K562 (cell line): ENCODE results near the gene OR2H2. TPM values are rescaled to one million over a fixed set of nuclear protein-coding genes. Genes with fewer than 3 reads are reported as not detected.

Experiments
- ATAC-seq: fragments of 200-7000 bp; cut with Tn5 transposase; 3 replicates; pipeline ENCODE4 v1.9.1; 2020; ENCODE audit warnings: moderate library complexity
- BruUV-seq: library from RNA; stranded (reverse); fragments of 400-500 nt; replicated peaks from 2 replicates; lab custom pipeline; 2021; lab: Mats Ljungman, UMichigan
- CTCF ChIA-PET: fragments of 300-600 bp; formaldehyde crosslinking; extraction: SDS; loops from one replicate; lab custom pipeline; 2021; ENCODE audit warnings: low intra/inter-chr PET ratio; lab: Yijun Ruan, JAX
- POLR2A ChIA-PET: fragments of 300-600, 350-650 bp; sonication (Branson Sonifier 250); formaldehyde crosslinking; extraction: SDS; loops from one replicate; lab custom pipeline; 2021; ENCODE audit warnings: antibody characterized with exemption, inconsistent platforms; lab: Yijun Ruan, JAX
- DNase-seq, 4 experiments: peaks; one replicate each; pipeline versions ENCODE4 v3.0.0 to v3.0.0-alpha.2; 2011 to 2018; ENCODE audit warnings: low spot score in 3 of 4, mixed read lengths in 3 of 4; ENCODE audit errors: extremely low read depth in 1 of 4
- FAIRE-seq: peaks from 2 replicates; lab custom pipeline; 2011; peaks lifted over from hg19 to GRCh38; lab: Jason Lieb, UNC
- H2AFZ ChIP-seq: 2 replicates; pipeline ENCODE4 v1.6.0; 2011; ENCODE audit warnings: low read depth, low read length, control low read depth, inconsistent platforms
- H3K27ac ChIP-seq: fragments of 200-600 bp; 3 replicates; pipeline ENCODE4 v1.8.0; 2011; ENCODE audit warnings: low read depth, mild to moderate bottlenecking, control low read depth, inconsistent platforms, low read length, moderate library complexity, mixed read lengths; ENCODE audit errors: extremely low read depth
- H3K27me3 ChIP-seq, 2 experiments: fragments of 300-600 bp in 1 of 2; 2 replicates in 1 of 2; 3 replicates in 1 of 2; pipeline versions ENCODE4 v1.6.0 to v1.8.0; 2011; ENCODE audit warnings: inconsistent platforms in 2 of 2, low read length in 2 of 2, mild to moderate bottlenecking in 1 of 2, mixed read lengths in 1 of 2, moderate library complexity in 1 of 2; ENCODE audit not compliant: control insufficient read depth in 2 of 2, insufficient read depth in 2 of 2
- H3K36me3 ChIP-seq: fragments of 300-600 bp; 3 replicates; pipeline ENCODE4 v1.8.0; 2011; ENCODE audit warnings: mild to moderate bottlenecking, low read length, inconsistent platforms; ENCODE audit not compliant: control insufficient read depth, insufficient read depth
- H3K4me1 ChIP-seq, 2 experiments: fragments of 200-600 bp in 1 of 2; replicated peaks in 1 of 2; 2 replicates in 1 of 2; 3 replicates in 1 of 2; pipeline versions ENCODE4 v1.5.1 to v1.8.0; 2011; ENCODE audit warnings: inconsistent platforms in 2 of 2, low read length in 2 of 2, mild to moderate bottlenecking in 1 of 2, mixed read lengths in 1 of 2, moderate library complexity in 1 of 2; ENCODE audit not compliant: control insufficient read depth in 2 of 2, insufficient read depth in 2 of 2
- H3K4me2 ChIP-seq: 2 replicates; pipeline ENCODE4 v1.6.1; 2011; ENCODE audit warnings: low read length, control low read depth, inconsistent platforms, mixed read lengths; ENCODE audit not compliant: insufficient read depth
- H3K4me3 ChIP-seq: fragments of 200-600 bp; sonication (generic), shearing (Covaris generic); 2 replicates; pipeline ENCODE4 v1.5.1; 2016; ENCODE audit warnings: control low read depth, inconsistent platforms
- H3K79me2 ChIP-seq: fragments of 200-600 bp; 3 replicates; pipeline ENCODE4 v1.8.0; 2011; ENCODE audit warnings: low read length, inconsistent platforms; ENCODE audit not compliant: control insufficient read depth, insufficient read depth
- H3K9ac ChIP-seq, 2 experiments: 2 replicates each; pipeline versions ENCODE4 v1.6.0 to v1.6.1; 2011; ENCODE audit warnings: low read depth in 2 of 2, low read length in 2 of 2, control low read depth in 1 of 2, inconsistent platforms in 1 of 2, mild to moderate bottlenecking in 1 of 2, mixed read lengths in 1 of 2; ENCODE audit not compliant: insufficient read depth in 1 of 2
- H3K9me1 ChIP-seq: one replicate; pipeline ENCODE4 v1.6.0; 2011; ENCODE audit warnings: inconsistent platforms, mild to moderate bottlenecking, low read length, moderate library complexity; ENCODE audit not compliant: control insufficient read depth, insufficient read depth
- H3K9me3 ChIP-seq: replicated peaks from 2 replicates; pipeline ENCODE4 v1.5.1; 2011; ENCODE audit warnings: low read depth, low read length, inconsistent platforms; ENCODE audit not compliant: control insufficient read depth, insufficient read depth
- H4K20me1 ChIP-seq: replicated peaks from 2 replicates; pipeline ENCODE4 v1.6.1; 2011; ENCODE audit warnings: low read length, inconsistent platforms, mixed read lengths; ENCODE audit not compliant: control insufficient read depth, insufficient read depth
- EP300 ChIP-seq: IDR thresholded peaks from 2 replicates; pipeline ENCODE4 v1.6.1; 2012; ENCODE audit warnings: low read length, improper control_type of control experiment
- FIP1L1 ChIP-seq: fragments of 200-400 bp; formaldehyde crosslinking; IDR thresholded peaks from 2 replicates; pipeline ENCODE4 v1.6.1; 2018; ENCODE audit warnings: mild to moderate bottlenecking, low read depth, low read length; ENCODE audit not compliant: poor library complexity, severe bottlenecking
- HNRNPLL ChIP-seq: fragments of 200-400 bp; formaldehyde crosslinking; IDR thresholded peaks from 2 replicates; pipeline ENCODE4 v1.6.1; 2017; ENCODE audit warnings: low read length, low read depth, mild to moderate bottlenecking; ENCODE audit not compliant: poor library complexity, severe bottlenecking
- OTX1 ChIP-seq: fragments of 450-650 bp; formaldehyde crosslinking; IDR thresholded peaks from 2 replicates; pipeline ENCODE4 v1.4.0; 2022; ENCODE audit warnings: mild to moderate bottlenecking
- POLR3G ChIP-seq: IDR thresholded peaks from 2 replicates; pipeline ENCODE4 v1.6.1; 2011; ENCODE audit not compliant: insufficient read length, insufficient replicate concordance; ENCODE audit errors: extremely low read depth
- RBM39 ChIP-seq: fragments of 200-400 bp; formaldehyde crosslinking; optimal IDR thresholded peaks from 2 replicates; pipeline ENCODE3; 2018; ENCODE audit warnings: low read depth, low read length
- TAF9B ChIP-seq: fragments of 450-650 bp; IDR thresholded peaks from 2 replicates; pipeline ENCODE4 v1.6.1; 2018; ENCODE audit warnings: mild to moderate bottlenecking; ENCODE audit not compliant: partially characterized antibody
- ZBTB8A ChIP-seq: fragments of 450-650 bp; IDR thresholded peaks from 2 replicates; pipeline ENCODE4 v1.6.1; 2018; ENCODE audit warnings: mild to moderate bottlenecking, moderate library complexity; ENCODE audit not compliant: partially characterized antibody
- ZNF174 ChIP-seq: fragments of 250-450 bp; sonication (Bioruptor Pico); IDR thresholded peaks from 2 replicates; pipeline ENCODE4 v1.4.0; 2020; ENCODE audit warnings: mild to moderate bottlenecking
- ZNF316 ChIP-seq: fragments of 450-650 bp; IDR thresholded peaks from 2 replicates; pipeline ENCODE4 v1.6.1; 2016
- ZNF354B ChIP-seq: fragments of 250-450 bp; sonication (Bioruptor Pico); IDR thresholded peaks from 2 replicates; pipeline ENCODE4 v1.4.0; 2020
- ZSCAN32 ChIP-seq: fragments of 450-650 bp; formaldehyde crosslinking; IDR thresholded peaks from 2 replicates; pipeline ENCODE4 v1.4.0; 2020; ENCODE audit warnings: mild to moderate bottlenecking, moderate library complexity
- WGBS: fragments of 100-300 bp; shearing (Covaris generic); methylation state at CpG from one replicate; pipeline ENCODE4 v1.1.6; 2016; ENCODE audit warnings: low coverage, mixed read lengths; ENCODE audit not compliant: insufficient coverage; ENCODE audit errors: missing lambda C conversion rate; 5-methylcytosine and 5-hydroxymethylcytosine counted together
- in situ Hi-C: fragments of 300-500 bp; cut with MboI; formaldehyde crosslinking; loops from 4 replicates; pipeline ENCODE4 v1.15.0; 2018; ENCODE audit warnings: inconsistent platforms, mixed read lengths
- intact Hi-C: fragments of 100-400 bp; cut with micrococcal nuclease; formaldehyde crosslinking; loops from 2 replicates; pipeline ENCODE4 v1.14.2; 2022
- polyA plus RNA-seq, 8 experiments: library from polyadenylated mRNA; depleted of rRNA in 4 of 8; stranded (reverse) in 5 of 8; unstranded in 3 of 8; fragments of >200 nt; fragmentation: Nextera tagmentation in 2 of 8; fragmentation: Illumina TruSeq in 1 of 8; extraction: Ambion mirVana in 2 of 8; extraction: Trizol in 1 of 8; gene quantifications; 2 replicates each; pipeline versions ENCODE4 v1.2.1 to v1.2.3, GENCODE V29; 2011 to 2014; ENCODE audit warnings: inconsistent platforms in 1 of 8, missing spikeins in 1 of 8
- total RNA-seq, 7 experiments: library from RNA; depleted of rRNA in 6 of 7; stranded (reverse); fragments of >200 nt in 6 of 7; fragmentation: Illumina TruSeq in 2 of 7; extraction: Trizol in 2 of 7; gene quantifications; 2 replicates each; pipeline versions ENCODE4 v1.2.1 to v1.2.3, GENCODE V29; 2011 to 2021; ENCODE audit warnings: low replicate concordance in 1 of 7
- TF ChIP-seq, protein P1 (sequence below): sonication (generic); formaldehyde crosslinking; IDR thresholded peaks from 2 replicates; pipeline ENCODE4 v1.8.1; 2023; ENCODE audit warnings: mild to moderate bottlenecking, missing genetic modification reagents
- TF ChIP-seq, protein P2 (sequence below): fragments of 250-450 bp; sonication (Bioruptor Pico); IDR thresholded peaks from 2 replicates; pipeline ENCODE4 v1.9.0; 2021; ENCODE audit warnings: mild to moderate bottlenecking
- TF ChIP-seq, protein P3 (sequence below), 3 experiments: fragments of 200-800 bp in 1 of 3; sonication (Bioruptor generic) in 1 of 3; sonication (generic) in 1 of 3; formaldehyde crosslinking in 1 of 3; IDR thresholded peaks; 2 replicates each; pipeline versions ENCODE4 v1.6.1 to v1.8.0; 2016 to 2022; ENCODE audit warnings: mild to moderate bottlenecking in 2 of 3, missing compliant biosample characterization in 2 of 3, missing genetic modification characterization in 2 of 3, missing genetic modification reagents in 1 of 3
- TF ChIP-seq, protein P4 (sequence below): fragments of 450-650 bp; formaldehyde crosslinking; conservative IDR thresholded peaks from 2 replicates; pipeline ENCODE4 v1.4.0; 2022; ENCODE audit warnings: mild to moderate bottlenecking, missing genetic modification characterization
- TF ChIP-seq, protein P5 (sequence below): fragments of 450-650 bp; formaldehyde crosslinking; IDR thresholded peaks from 2 replicates; pipeline ENCODE4 v1.4.0; 2020; ENCODE audit warnings: mild to moderate bottlenecking, mixed read lengths

OR2H2 gene
- total and polyA plus RNA-seq, 9 of the 15 experiments (the other 6 are each of a cell fraction or from before 2014, with no cell fraction given), result not detected

DNA sequence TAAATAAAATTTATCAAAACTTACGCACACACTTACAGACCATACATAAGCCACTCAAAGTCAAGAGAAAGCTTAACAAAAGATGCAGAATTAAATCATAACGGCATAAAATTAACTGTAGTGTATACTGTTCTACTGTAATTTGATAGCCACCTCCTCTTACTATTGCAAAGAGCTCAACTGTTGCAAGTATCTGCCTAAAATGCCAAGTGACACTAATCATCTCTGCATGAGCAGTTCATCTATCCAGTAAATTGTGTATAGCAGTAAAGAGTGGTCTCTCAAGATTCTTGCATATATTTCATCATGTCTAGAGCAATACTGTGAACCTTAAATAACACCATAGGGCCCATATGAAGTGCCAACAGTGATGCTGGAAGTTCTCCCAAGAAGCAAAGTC, 12.3 kb downstream of the OR2H2 start:
- no peak for ATAC-seq
- Histone ChIP-seq H3K9ac (no peak overlapping the region), H3K36me3 (peaks cover 12% of the 10 kb centered on the region; the same call in 2 of the 3 replicates), H3K79me2 (no peaks in the 10 kb centered on the region), H3K9me1 (no peaks in the 10 kb centered on the region), H3K4me2 (no peak overlapping the region), H3K27me3 (0 out of 5 replicates have a peak, but pooled peaks cover 3 to 7% of the 10 kb centered on the region in 2 experiments), H4K20me1 (no peaks in the 10 kb centered on the region), H3K4me3 (no peak overlapping the region), H3K4me1 (no peaks in the 10 kb centered on the region; a peak in 1 of 5 replicates), H3K9me3 (no peaks in the 10 kb centered on the region), H2AFZ (no peak overlapping the region), H3K27ac (no peak overlapping the region)
- 19% methylated on average over 2 of the region's 2 CpGs for WGBS
- FAIRE-seq, result no peak
- no peak for DNase-seq
- BruUV-seq, result no TSS peak
- in situ Hi-C loops, result loop anchor here (25.0 kb wide), 1 partner anchor 760 kb away; no protein-coding TSS in a partner anchor
- ChIA-PET POLR2A (interaction anchor here (0.6 to 1.7 kb wide), 6 partner anchors 9 to 616 kb away, joined by 3 to 4 read pairs (median 4); partner anchors contain the start of gene TRIM26), CTCF (no interaction called here)
- intact Hi-C loops, result no loop called here
- TF ChIP-seq POLR3G (no peak), FIP1L1 (no peak), HNRNPLL (no peak), ZNF354B (CRISPR knock-in tag) (no peak), ZNF174 (CRISPR knock-in tag) (no peak), OTX1 (CRISPR knock-in tag) (no peak), EP300 (no peak), ZNF316 (no peak), TAF9B (no peak), RBM39 (no peak), ZBTB8A (no peak), ZSCAN32 (CRISPR knock-in tag) (no peak)
- TF ChIP-seq, protein P1, sequence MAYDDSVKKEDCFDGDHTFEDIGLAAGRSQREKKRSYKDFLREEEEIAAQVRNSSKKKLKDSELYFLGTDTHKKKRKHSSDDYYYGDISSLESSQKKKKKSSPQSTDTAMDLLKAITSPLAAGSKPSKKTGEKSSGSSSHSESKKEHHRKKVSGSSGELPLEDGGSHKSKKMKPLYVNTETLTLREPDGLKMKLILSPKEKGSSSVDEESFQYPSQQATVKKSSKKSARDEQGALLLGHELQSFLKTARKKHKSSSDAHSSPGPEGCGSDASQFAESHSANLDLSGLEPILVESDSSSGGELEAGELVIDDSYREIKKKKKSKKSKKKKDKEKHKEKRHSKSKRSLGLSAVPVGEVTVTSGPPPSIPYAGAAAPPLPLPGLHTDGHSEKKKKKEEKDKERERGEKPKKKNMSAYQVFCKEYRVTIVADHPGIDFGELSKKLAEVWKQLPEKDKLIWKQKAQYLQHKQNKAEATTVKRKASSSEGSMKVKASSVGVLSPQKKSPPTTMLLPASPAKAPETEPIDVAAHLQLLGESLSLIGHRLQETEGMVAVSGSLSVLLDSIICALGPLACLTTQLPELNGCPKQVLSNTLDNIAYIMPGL (CRISPR knock-in tag), result no peak
- TF ChIP-seq, protein P2, sequence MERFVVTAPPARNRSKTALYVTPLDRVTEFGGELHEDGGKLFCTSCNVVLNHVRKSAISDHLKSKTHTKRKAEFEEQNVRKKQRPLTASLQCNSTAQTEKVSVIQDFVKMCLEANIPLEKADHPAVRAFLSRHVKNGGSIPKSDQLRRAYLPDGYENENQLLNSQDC (CRISPR knock-in tag), result no peak
- TF ChIP-seq, protein P3, sequence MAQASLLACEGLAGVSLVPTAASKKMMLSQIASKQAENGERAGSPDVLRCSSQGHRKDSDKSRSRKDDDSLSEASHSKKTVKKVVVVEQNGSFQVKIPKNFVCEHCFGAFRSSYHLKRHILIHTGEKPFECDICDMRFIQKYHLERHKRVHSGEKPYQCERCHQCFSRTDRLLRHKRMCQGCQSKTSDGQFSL (CRISPR knock-in tag; IDR thresholded peaks at IDR 0.05), result no peak
- TF ChIP-seq, protein P3 (tag; IDR thresholded peaks at IDR 0.05), result no peak
- TF ChIP-seq, protein P4, sequence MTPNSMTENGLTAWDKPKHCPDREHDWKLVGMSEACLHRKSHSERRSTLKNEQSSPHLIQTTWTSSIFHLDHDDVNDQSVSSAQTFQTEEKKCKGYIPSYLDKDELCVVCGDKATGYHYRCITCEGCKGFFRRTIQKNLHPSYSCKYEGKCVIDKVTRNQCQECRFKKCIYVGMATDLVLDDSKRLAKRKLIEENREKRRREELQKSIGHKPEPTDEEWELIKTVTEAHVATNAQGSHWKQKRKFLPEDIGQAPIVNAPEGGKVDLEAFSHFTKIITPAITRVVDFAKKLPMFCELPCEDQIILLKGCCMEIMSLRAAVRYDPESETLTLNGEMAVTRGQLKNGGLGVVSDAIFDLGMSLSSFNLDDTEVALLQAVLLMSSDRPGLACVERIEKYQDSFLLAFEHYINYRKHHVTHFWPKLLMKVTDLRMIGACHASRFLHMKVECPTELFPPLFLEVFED (CRISPR knock-in tag), result no peak
- TF ChIP-seq, protein P5, sequence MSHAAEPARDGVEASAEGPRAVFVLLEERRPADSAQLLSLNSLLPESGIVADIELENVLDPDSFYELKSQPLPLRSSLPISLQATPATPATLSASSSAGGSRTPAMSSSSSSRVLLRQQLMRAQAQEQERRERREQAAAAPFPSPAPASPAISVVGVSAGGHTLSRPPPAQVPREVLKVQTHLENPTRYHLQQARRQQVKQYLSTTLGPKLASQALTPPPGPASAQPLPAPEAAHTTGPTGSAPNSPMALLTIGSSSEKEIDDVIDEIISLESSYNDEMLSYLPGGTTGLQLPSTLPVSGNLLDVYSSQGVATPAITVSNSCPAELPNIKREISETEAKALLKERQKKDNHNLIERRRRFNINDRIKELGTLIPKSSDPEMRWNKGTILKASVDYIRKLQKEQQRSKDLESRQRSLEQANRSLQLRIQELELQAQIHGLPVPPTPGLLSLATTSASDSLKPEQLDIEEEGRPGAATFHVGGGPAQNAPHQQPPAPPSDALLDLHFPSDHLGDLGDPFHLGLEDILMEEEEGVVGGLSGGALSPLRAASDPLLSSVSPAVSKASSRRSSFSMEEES, result no peak
